GM12878 (cell line): ENCODE data around the gene NDUFA7. TPM values are rescaled to one million over a fixed set of nuclear protein-coding genes. Genes with fewer than 3 reads are reported as not detected.

Experiments used
- ATAC-seq: fragments of 200-7000 bp; cut with Tn5 transposase; 3 replicates; pipeline ENCODE4 v1.9.1; 2020; ENCODE audit warnings: mild to moderate bottlenecking, moderate library complexity
- BruUV-seq: library from RNA; stranded (reverse); fragments of 400-500 nt; replicated peaks from 2 replicates; lab custom pipeline; 2021; lab: Mats Ljungman, UMichigan
- CTCF ChIA-PET: fragments of 300-600 bp; sonication (Branson Sonifier 250); formaldehyde crosslinking; extraction: SDS; loops from one replicate; lab custom pipeline; 2021; ENCODE audit warnings: inconsistent platforms; lab: Yijun Ruan, JAX
- POLR2A ChIA-PET: fragments of 350-600 bp; formaldehyde crosslinking; extraction: SDS; loops from one replicate; lab custom pipeline; 2021; ENCODE audit warnings: inconsistent platforms; lab: Charles Lee
- RAD21 ChIA-PET: fragments of 300-600 bp; sonication (Branson Sonifier 250); formaldehyde crosslinking; loops from one replicate; lab custom pipeline; 2023; ENCODE audit warnings: antibody characterized with exemption; ENCODE audit not compliant: unreplicated experiment; lab: Charles Lee
- SMC1A ChIA-PET: fragments of 300-600 bp; sonication (Branson Sonifier 250); formaldehyde crosslinking; loops from one replicate; lab custom pipeline; 2023; ENCODE audit not compliant: unreplicated experiment, uncharacterized antibody; lab: Charles Lee
- DNase-seq: peaks from one replicate; pipeline ENCODE4 v3.0.0-alpha.2; 2011; ENCODE audit warnings: low read depth, low spot score
- FAIRE-seq: peaks from 3 replicates; lab custom pipeline; 2011; peaks lifted over from hg19 to GRCh38; lab: Jason Lieb, UNC
- H2AFZ ChIP-seq: 2 replicates; pipeline ENCODE4 v1.6.0; 2011; ENCODE audit warnings: low read depth, low read length, control low read depth; ENCODE audit not compliant: control insufficient read depth
- H3K27ac ChIP-seq: 2 replicates; pipeline ENCODE4 v1.5.1; 2011; ENCODE audit warnings: control low read depth; ENCODE audit not compliant: control insufficient read depth, insufficient read depth
- H3K27me3 ChIP-seq, 2 experiments: replicated peaks in 1 of 2; 2 replicates each; pipeline versions ENCODE4 v1.6.0 to v1.6.1; 2011; ENCODE audit warnings: low read length in 1 of 2; ENCODE audit not compliant: control insufficient read depth in 2 of 2, insufficient read depth in 2 of 2
- H3K36me3 ChIP-seq, 2 experiments: 2 replicates each; pipeline ENCODE4 v1.5.1; 2011; ENCODE audit warnings: low read length in 1 of 2; ENCODE audit not compliant: control insufficient read depth in 2 of 2, insufficient read depth in 2 of 2
- H3K4me1 ChIP-seq: 2 replicates; pipeline ENCODE4 v1.6.1; 2011; ENCODE audit warnings: mild to moderate bottlenecking, low read length, moderate library complexity, mixed read lengths; ENCODE audit not compliant: control insufficient read depth, insufficient read depth
- H3K4me2 ChIP-seq: 2 replicates; pipeline ENCODE4 v1.6.0; 2011; ENCODE audit warnings: control low read depth; ENCODE audit not compliant: control insufficient read depth, insufficient read depth
- H3K4me3 ChIP-seq: fragments of 200-600 bp; sonication (generic); 2 replicates; pipeline ENCODE4 v1.5.1; 2016
- H3K79me2 ChIP-seq: 2 replicates; pipeline ENCODE4 v1.6.0; 2011; ENCODE audit warnings: low read length; ENCODE audit not compliant: control insufficient read depth, insufficient read depth
- H3K9ac ChIP-seq: 2 replicates; pipeline ENCODE4 v1.8.0; 2011; ENCODE audit warnings: low read length, control low read depth, mixed read lengths; ENCODE audit not compliant: control insufficient read depth, insufficient read depth
- H3K9me3 ChIP-seq: replicated peaks from 3 replicates; pipeline ENCODE4 v1.5.1; 2011; ENCODE audit warnings: mild to moderate bottlenecking, low read length; ENCODE audit not compliant: control insufficient read depth, insufficient read depth
- H4K20me1 ChIP-seq: 2 replicates; pipeline ENCODE4 v1.6.0; 2011; ENCODE audit not compliant: control insufficient read depth, insufficient read depth
- HDAC6 ChIP-seq: fragments of 200-600 bp; sonication (generic); IDR thresholded peaks from one replicate; pipeline ENCODE4 v1.8.0; 2017; ENCODE audit warnings: antibody characterized with exemption; ENCODE audit not compliant: unreplicated experiment
- IRF4 ChIP-seq: IDR thresholded peaks from 2 replicates; pipeline ENCODE4 v1.6.1; 2011; ENCODE audit warnings: low read depth, low read length
- NFYB ChIP-seq: IDR thresholded peaks from 2 replicates; pipeline ENCODE4 v1.6.1; 2011; ENCODE audit warnings: low read depth, mild to moderate bottlenecking, low read length, improper control_type of control experiment, moderate library complexity; ENCODE audit not compliant: insufficient read depth
- NRF1 ChIP-seq: conservative IDR thresholded peaks from 2 replicates; pipeline ENCODE4 v1.6.1; 2011; ENCODE audit warnings: mild to moderate bottlenecking, low read depth, low read length, improper control_type of control experiment
- RELB ChIP-seq: fragments of 450-650 bp; IDR thresholded peaks from 2 replicates; pipeline ENCODE4 v1.6.1; 2017; ENCODE audit warnings: low read depth, mild to moderate bottlenecking, moderate library complexity
- ZNF24 ChIP-seq: fragments of 450-650 bp; IDR thresholded peaks from 2 replicates; pipeline ENCODE4 v1.6.1; 2017; ENCODE audit warnings: antibody characterized with exemption, mild to moderate bottlenecking
- WGBS: methylation state at CpG from one replicate; pipeline ENCODE4 v1.1.6; 2016; ENCODE audit warnings: low lambda C conversion rate; ENCODE audit not compliant: insufficient replicate concordance, insufficient coverage; ENCODE audit errors: missing lambda C conversion rate; 5-methylcytosine and 5-hydroxymethylcytosine counted together
- in situ Hi-C: fragments of 300-500 bp; cut with MboI; formaldehyde crosslinking; loops from 9 replicates; pipeline ENCODE4 v1.14.3; 2018; ENCODE audit warnings: mixed read lengths
- intact Hi-C: fragments of 100-400 bp; cut with micrococcal nuclease; formaldehyde crosslinking; loops from one replicate; pipeline ENCODE4 v1.14.2; 2022; ENCODE audit not compliant: unreplicated experiment
- polyA plus RNA-seq, 11 experiments: library from polyadenylated mRNA; depleted of rRNA in 4 of 11; unstranded in 6 of 11; stranded (reverse) in 5 of 11; fragments of >200 nt; fragmentation: Nextera tagmentation in 4 of 11; fragmentation: Illumina TruSeq in 1 of 11; extraction: Ambion mirVana in 4 of 11; extraction: Trizol in 1 of 11; gene quantifications; 1 replicate in 1 of 11; 2 replicates in 10 of 11; pipeline versions ENCODE4 v1.2.1 to v1.2.3, GENCODE V29; 2011 to 2016; ENCODE audit warnings: inconsistent platforms in 2 of 11, missing spikeins in 2 of 11, low read depth in 1 of 11
- total RNA-seq, 4 experiments: library from RNA; depleted of rRNA in 3 of 4; stranded (reverse); fragments of >200 nt in 3 of 4; fragmentation: Illumina TruSeq in 1 of 4; extraction: Trizol in 1 of 4; gene quantifications; 2 replicates each; pipeline versions ENCODE4 v1.2.1 to v1.2.3, GENCODE V29; 2013 to 2021
- TF ChIP-seq, protein P1 (sequence below): IDR thresholded peaks from 2 replicates; pipeline ENCODE4 v1.6.1; 2011; ENCODE audit warnings: borderline replicate concordance, low read depth, mild to moderate bottlenecking, moderate library complexity, mixed read lengths, low read length; ENCODE audit not compliant: insufficient read depth; ENCODE audit errors: extremely low read length

NDUFA7 gene
- total and polyA plus RNA-seq, 10 of the 15 experiments (the other 5 are each of a cell fraction or from before 2014, with no cell fraction given) = 79.0 to 360 (median 174) TPM

DNA sequence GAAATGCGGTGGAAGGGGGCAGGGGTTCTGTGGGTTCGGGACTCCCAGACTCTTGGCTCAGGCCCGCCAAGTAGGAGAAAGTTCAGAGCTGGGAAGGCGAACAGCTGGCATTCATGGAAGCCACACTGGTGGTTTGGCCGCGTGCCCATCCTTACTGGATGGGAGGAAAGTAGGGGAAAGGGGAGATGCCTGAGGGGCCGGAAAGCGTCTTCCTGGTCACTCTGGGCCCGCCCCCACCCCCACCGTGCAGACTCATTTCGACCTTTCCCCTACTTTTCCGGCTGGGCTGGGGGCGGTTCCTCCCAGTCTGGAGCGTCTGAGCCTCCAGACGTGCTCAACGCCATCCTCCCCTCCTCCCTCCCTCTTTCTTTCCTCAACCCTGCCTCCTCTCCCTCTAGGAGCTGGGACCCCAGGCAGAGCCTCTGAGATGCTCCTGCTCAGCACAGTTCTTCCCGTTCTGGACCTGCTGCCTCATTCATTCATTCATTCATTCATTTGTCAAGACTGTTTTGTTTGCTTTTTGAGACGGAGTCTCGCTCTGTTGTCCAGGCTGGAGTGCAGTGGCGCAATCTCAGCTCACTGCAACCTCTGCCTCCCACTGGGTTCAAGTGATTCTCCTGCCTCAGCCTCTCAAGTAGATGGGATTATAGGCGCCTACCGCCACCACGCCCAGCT, 46.3 kb upstream of the NDUFA7 start:
- H3K4me3 ChIP-seq = no peak overlapping the region
- BruUV-seq = no TSS peak
- no peak overlapping the region for H2AFZ ChIP-seq
- FAIRE-seq (no peak), DNase-seq (no peak), ATAC-seq (no peak)
- peaks cover 0 to 6% of the 10 kb centered on the region in 2 experiments; a peak in 2 of 4 replicates for H3K27me3 ChIP-seq
- TF ChIP-seq HDAC6 = no peak
- 0 out of 2 replicates have a peak, but pooled peaks have one; percentile 40 for TF ChIP-seq ZNF24
- H4K20me1 ChIP-seq = no peaks in the 10 kb centered on the region
- 28% methylated on average over 23 of the region's 23 CpGs for WGBS
- POLR2A ChIA-PET = interaction anchor here (0.6 kb wide), 1 partner anchor 317 kb away, joined by 3 read pairs; no protein-coding TSS in a partner anchor
- H3K9ac ChIP-seq = no peak overlapping the region
- RAD21 ChIA-PET = no interaction called here
- no peak overlapping the region for H3K27ac ChIP-seq
- intact Hi-C loops = no loop called here
- SMC1A ChIA-PET = no interaction called here
- no peaks in the 10 kb centered on the region for H3K79me2 ChIP-seq
- CTCF ChIA-PET = interaction anchor here (0.9 to 1.0 kb wide), 2 partner anchors 46 to 138 kb away, joined by 3 read pairs; no protein-coding TSS in a partner anchor
- no peaks in the 10 kb centered on the region for H3K4me1 ChIP-seq
- no peaks in the 10 kb centered on the region for H3K36me3 ChIP-seq
- no peak overlapping the region for H3K4me2 ChIP-seq
- in situ Hi-C loops = no loop called here
- no peaks in the 10 kb centered on the region for H3K9me3 ChIP-seq

- intact Hi-C loops = no loop called here
- H3K36me3 ChIP-seq = no peaks in the 10 kb centered on the region
- no peak overlapping the region for H2AFZ ChIP-seq
- WGBS = 64% methylated on average over 10 of the region's 13 CpGs
- no peak overlapping the region for H3K9ac ChIP-seq
- RAD21 ChIA-PET = no interaction called here
- peaks cover 0 to 6% of the 10 kb centered on the region in 2 experiments; a peak in 2 of 4 replicates for H3K27me3 ChIP-seq
- H3K4me3 ChIP-seq = no peak overlapping the region
- POLR2A ChIA-PET = no interaction called here
- DNase-seq = no peak
- H3K27ac ChIP-seq = no peak overlapping the region
- SMC1A ChIA-PET = no interaction called here
- no peak for TF ChIP-seq NFYB
- TF ChIP-seq, protein P1, sequence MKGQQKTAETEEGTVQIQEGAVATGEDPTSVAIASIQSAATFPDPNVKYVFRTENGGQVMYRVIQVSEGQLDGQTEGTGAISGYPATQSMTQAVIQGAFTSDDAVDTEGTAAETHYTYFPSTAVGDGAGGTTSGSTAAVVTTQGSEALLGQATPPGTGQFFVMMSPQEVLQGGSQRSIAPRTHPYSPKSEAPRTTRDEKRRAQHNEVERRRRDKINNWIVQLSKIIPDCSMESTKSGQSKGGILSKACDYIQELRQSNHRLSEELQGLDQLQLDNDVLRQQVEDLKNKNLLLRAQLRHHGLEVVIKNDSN = no peak
- no peak for TF ChIP-seq IRF4
- no peak for TF ChIP-seq HDAC6
- TF ChIP-seq NRF1 = no peak
- no peak for TF ChIP-seq RELB
- no peaks in the 10 kb centered on the region for H3K4me1 ChIP-seq
- no peaks in the 10 kb centered on the region for H3K79me2 ChIP-seq
- ATAC-seq = no peak
- CTCF ChIA-PET = no interaction called here
- BruUV-seq = no TSS peak
- H3K4me2 ChIP-seq = no peak overlapping the region
- no peaks in the 10 kb centered on the region for H3K9me3 ChIP-seq
- no peak for FAIRE-seq
- in situ Hi-C loops = no loop called here
- no peaks in the 10 kb centered on the region for H4K20me1 ChIP-seq
Observed at GRCh38 chr19:8366961-8367326, 45.8 kb upstream of the NDUFA7 start.
